IMR-90 (cell line): ENCODE data around the gene LPCAT4. TPM values are rescaled to one million over a fixed set of nuclear protein-coding genes. Genes with fewer than 3 reads are reported as not detected.
"Not testable (repeated sequence)": the region's sequence is repeated elsewhere in the genome, so short reads cannot be mapped to it uniquely, and the experiment has no call there.

Source experiments
- ATAC-seq: fragments of 200-7000 bp; cut with Tn5 transposase; 2 replicates; pipeline ENCODE4 v1.9.1; 2020; ENCODE audit warnings: low read depth, mild to moderate bottlenecking, moderate library complexity
- BruUV-seq: library from RNA; stranded (reverse); fragments of 400-500 nt; replicated peaks from 2 replicates; lab custom pipeline; 2021; lab: Mats Ljungman, UMichigan
- CTCF ChIA-PET: fragments of 300-600 bp; formaldehyde crosslinking; extraction: SDS; loops from one replicate; lab custom pipeline; 2021; ENCODE audit warnings: antibody characterized with exemption; lab: Yijun Ruan, JAX
- POLR2A ChIA-PET: fragments of 300-600 bp; sonication (Branson Sonifier 250); formaldehyde crosslinking; loops from one replicate; lab custom pipeline; 2022; ENCODE audit warnings: antibody characterized with exemption; ENCODE audit not compliant: unreplicated experiment; lab: Charles Lee
- DNase-seq: peaks from one replicate; pipeline ENCODE4 v3.0.0; 2013
- H2AFZ ChIP-seq: replicated peaks from 2 replicates; pipeline ENCODE3; 2013; ENCODE audit warnings: low read length, mild to moderate bottlenecking; ENCODE audit not compliant: poor library complexity
- H2AK5ac ChIP-seq: 2 replicates; pipeline ENCODE4 v1.6.1; 2013; ENCODE audit warnings: low read depth, low read length, inconsistent platforms
- H2AK9ac ChIP-seq: replicated peaks from 2 replicates; pipeline ENCODE3; 2013; ENCODE audit warnings: mild to moderate bottlenecking, low read depth, low read length, moderate library complexity; ENCODE audit not compliant: poor library complexity
- H2BK120ac ChIP-seq: 2 replicates; pipeline ENCODE4 v1.6.1; 2013; ENCODE audit warnings: low read depth, low read length, inconsistent platforms
- H2BK15ac ChIP-seq: 3 replicates; pipeline ENCODE4 v1.6.1; 2013; ENCODE audit warnings: low read depth, low read length, inconsistent platforms
- H2BK20ac ChIP-seq: 2 replicates; pipeline ENCODE4 v1.6.1; 2013; ENCODE audit warnings: low read depth, mild to moderate bottlenecking, inconsistent platforms, low read length, moderate library complexity
- H2BK5ac ChIP-seq: 2 replicates; pipeline ENCODE4 v1.6.1; 2013; ENCODE audit warnings: mild to moderate bottlenecking, low read depth, low read length, inconsistent platforms; ENCODE audit not compliant: poor library complexity, severe bottlenecking
- H3K14ac ChIP-seq: replicated peaks from 2 replicates; pipeline ENCODE4 v1.6.1; 2013; ENCODE audit warnings: low read depth, low read length, inconsistent platforms
- H3K18ac ChIP-seq: 2 replicates; pipeline ENCODE4 v1.6.1; 2013; ENCODE audit warnings: low read depth, low read length, control low read depth
- H3K23ac ChIP-seq: 2 replicates; pipeline ENCODE4 v1.6.1; 2013; ENCODE audit warnings: low read depth, low read length, inconsistent platforms
- H3K27ac ChIP-seq: 2 replicates; pipeline ENCODE4 v1.5.1; 2013; ENCODE audit warnings: mild to moderate bottlenecking, control low read depth, low read length; ENCODE audit not compliant: insufficient read depth
- H3K27me3 ChIP-seq: 2 replicates; pipeline ENCODE4 v1.6.1; 2013; ENCODE audit warnings: low read length; ENCODE audit not compliant: control insufficient read depth, insufficient read depth
- H3K36me3 ChIP-seq: 2 replicates; pipeline ENCODE4 v1.6.1; 2013; ENCODE audit warnings: low read length, mixed read lengths; ENCODE audit not compliant: control insufficient read depth, insufficient read depth
- H3K4ac ChIP-seq: 2 replicates; pipeline ENCODE4 v1.6.1; 2013; ENCODE audit warnings: low read depth, low read length, inconsistent platforms
- H3K4me1 ChIP-seq: 2 replicates; pipeline ENCODE4 v1.6.1; 2013; ENCODE audit warnings: low read length, mixed read lengths; ENCODE audit not compliant: control insufficient read depth, insufficient read depth
- H3K4me2 ChIP-seq: 2 replicates; pipeline ENCODE4 v1.6.1; 2013; ENCODE audit warnings: low read depth, mild to moderate bottlenecking, control low read depth, low read length, moderate library complexity
- H3K4me3 ChIP-seq: 2 replicates; pipeline ENCODE4 v1.5.1; 2013; ENCODE audit warnings: low read depth, mild to moderate bottlenecking, control low read depth, low read length, moderate library complexity; ENCODE audit not compliant: insufficient read depth
- H3K56ac ChIP-seq: 2 replicates; pipeline ENCODE4 v1.6.1; 2013; ENCODE audit warnings: low read length, inconsistent platforms; ENCODE audit not compliant: insufficient read depth; ENCODE audit errors: extremely low read depth
- H3K79me1 ChIP-seq, 2 experiments: 2 replicates each; pipeline ENCODE4 v1.6.1; 2013; ENCODE audit warnings: low read length in 2 of 2, inconsistent platforms in 1 of 2, low read depth in 1 of 2
- H3K9ac ChIP-seq: 2 replicates; pipeline ENCODE4 v1.6.1; 2013; ENCODE audit warnings: low read depth, low read length, control low read depth
- H3K9me1 ChIP-seq: 2 replicates; pipeline ENCODE4 v1.6.1; 2013; ENCODE audit warnings: low read length, inconsistent platforms; ENCODE audit not compliant: insufficient read depth
- H3K9me3 ChIP-seq: 2 replicates; pipeline ENCODE4 v1.6.1; 2013; ENCODE audit warnings: low read length; ENCODE audit not compliant: control insufficient read depth, insufficient read depth
- H4K20me1 ChIP-seq: 2 replicates; pipeline ENCODE4 v1.6.1; 2013; ENCODE audit warnings: low read length, inconsistent platforms; ENCODE audit not compliant: insufficient read depth
- H4K5ac ChIP-seq: 2 replicates; pipeline ENCODE4 v1.6.1; 2013; ENCODE audit warnings: mild to moderate bottlenecking, low read depth, low read length, control low read depth
- H4K8ac ChIP-seq, 2 experiments: 2 replicates each; pipeline ENCODE4 v1.6.1; 2013; ENCODE audit warnings: low read depth in 2 of 2, low read length in 2 of 2, control low read depth in 1 of 2, inconsistent platforms in 1 of 2
- H4K91ac ChIP-seq: 2 replicates; pipeline ENCODE4 v1.6.1; 2013; ENCODE audit warnings: low read depth, low read length, inconsistent platforms; ENCODE audit not compliant: insufficient read depth
- WGBS, 2 experiments: methylation state at CpG; one replicate each; pipeline versions ENCODE4 v1.1.5 to v1.1.7; 2013; ENCODE audit warnings: missing lambda C conversion rate in 2 of 2; ENCODE audit not compliant: insufficient read length in 1 of 2; ENCODE audit errors: extremely low coverage in 2 of 2; 5-methylcytosine and 5-hydroxymethylcytosine counted together
- dilution Hi-C: fragments of 300-500 bp; cut with HindIII; formaldehyde crosslinking; loops from one replicate; pipeline ENCODE4 v1.14.3; 2018; ENCODE audit warnings: low sequenced_read_pairs; ENCODE audit not compliant: unreplicated experiment
- in situ Hi-C: fragments of 300-500 bp; cut with MboI; formaldehyde crosslinking; loops from 3 replicates; pipeline ENCODE4 v1.14.3; 2019; ENCODE audit warnings: low sequenced_read_pairs, inconsistent platforms, mixed read lengths
- intact Hi-C: fragments of 100-400 bp; cut with micrococcal nuclease; formaldehyde crosslinking; loops from 2 replicates; pipeline ENCODE4 v1.10.0; 2022
- polyA plus RNA-seq, 3 experiments: library from polyadenylated mRNA; depleted of rRNA; stranded (reverse); fragments of >200 nt; gene quantifications; 2 replicates each; pipeline ENCODE4 v1.2.3, GENCODE V29; 2012; ENCODE audit warnings: low replicate concordance in 1 of 3
- total RNA-seq: library from RNA; depleted of rRNA; stranded (reverse); fragments of >200 nt; gene quantifications from 2 replicates; pipeline ENCODE4 v1.2.3, GENCODE V29; 2012

Gene LPCAT4
- total and polyA plus RNA-seq, 2 of the 4 experiments (the other 2 are of a cell fraction) = 3.8 to 44.4 TPM

DNA sequence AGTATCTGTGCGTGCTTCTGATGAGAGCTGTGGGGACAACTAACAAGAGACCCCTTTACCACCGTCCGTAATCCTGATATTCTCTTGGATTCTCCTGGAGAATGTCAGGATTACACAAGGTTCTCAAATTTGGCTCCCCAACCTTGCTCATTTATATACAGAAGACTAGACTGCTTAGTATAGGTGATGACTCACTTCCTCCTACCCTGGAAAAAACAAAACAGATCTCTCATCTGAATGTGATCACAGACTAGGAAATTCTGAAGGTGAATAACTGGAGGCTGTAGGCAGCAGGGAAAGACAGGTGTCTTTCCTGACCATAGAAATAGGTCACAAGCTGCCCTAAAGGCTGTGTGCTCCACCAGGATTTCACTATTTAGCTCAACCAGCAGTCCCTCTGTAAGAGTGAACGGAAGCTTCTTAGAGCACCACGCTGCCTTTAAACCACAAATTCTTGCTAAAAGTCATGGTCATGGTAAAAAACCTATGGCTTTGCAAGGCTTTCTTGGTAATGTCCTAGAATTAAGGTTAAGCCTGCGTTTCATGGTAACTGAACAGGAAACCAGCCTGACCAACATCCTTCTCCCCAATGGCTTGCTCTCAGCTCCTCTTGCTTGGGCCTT, 30.8 kb upstream of the LPCAT4 start:
- intact Hi-C loops, H2BK15ac ChIP-seq, H3K4me1 ChIP-seq, H3K14ac ChIP-seq, H3K27ac ChIP-seq, POLR2A ChIA-PET, H2AFZ ChIP-seq, H2AK5ac ChIP-seq, in situ Hi-C loops, H3K27me3 ChIP-seq, H3K18ac ChIP-seq, H2BK5ac ChIP-seq, H3K23ac ChIP-seq, H4K91ac ChIP-seq, H2BK120ac ChIP-seq, H3K79me1 ChIP-seq, H3K9ac ChIP-seq, H3K36me3 ChIP-seq, BruUV-seq, H2BK20ac ChIP-seq, H2AK9ac ChIP-seq, H4K5ac ChIP-seq, H3K4me3 ChIP-seq, H4K8ac ChIP-seq, H3K9me3 ChIP-seq, H4K20me1 ChIP-seq, CTCF ChIA-PET, H3K4ac ChIP-seq, DNase-seq, H3K9me1 ChIP-seq, H3K56ac ChIP-seq, dilution Hi-C loops, H3K4me2 ChIP-seq: not testable (repeated sequence)
- peak; percentile 62 for ATAC-seq
- WGBS, 2 experiments = no CpG with 5 or more reads among the region's 6 CpGs

DNA sequence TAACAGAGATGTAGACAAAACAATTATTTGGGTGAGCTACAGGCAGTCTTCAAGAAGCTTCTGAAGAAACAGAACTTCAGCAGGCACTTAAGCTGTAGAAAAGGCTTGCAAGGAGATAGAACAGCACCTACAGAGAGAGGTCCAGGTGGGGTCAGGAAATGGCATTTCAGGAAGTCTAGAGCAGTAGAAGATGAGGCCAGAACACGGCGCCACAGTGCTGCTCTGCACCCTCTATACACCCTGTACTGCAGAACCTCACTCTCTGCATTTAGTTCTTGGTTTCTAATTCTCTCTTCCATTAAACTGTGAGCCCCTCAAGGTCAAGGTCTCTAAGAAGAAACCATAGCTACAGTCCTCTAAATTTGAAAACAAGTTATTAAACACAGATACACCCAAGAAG, 26.0 kb upstream of the LPCAT4 start:
- intact Hi-C loops, CTCF ChIA-PET, H2BK5ac ChIP-seq: not testable (repeated sequence)

More for the DNA sequence above, 26.0 kb upstream of the LPCAT4 start:
- POLR2A ChIA-PET, H2AFZ ChIP-seq, H3K14ac ChIP-seq, H2AK9ac ChIP-seq, H4K20me1 ChIP-seq, H2AK5ac ChIP-seq, H3K9ac ChIP-seq, H3K4me1 ChIP-seq, H4K91ac ChIP-seq, H3K4me3 ChIP-seq, H3K23ac ChIP-seq, H3K36me3 ChIP-seq, H3K9me3 ChIP-seq, H4K8ac ChIP-seq, H3K79me1 ChIP-seq, H3K18ac ChIP-seq, ATAC-seq, dilution Hi-C loops, H3K9me1 ChIP-seq, H2BK15ac ChIP-seq, DNase-seq, H4K5ac ChIP-seq, H3K56ac ChIP-seq, H2BK120ac ChIP-seq, BruUV-seq, H3K27ac ChIP-seq, H3K27me3 ChIP-seq, H3K4ac ChIP-seq, H2BK20ac ChIP-seq, H3K4me2 ChIP-seq, in situ Hi-C loops: not testable (repeated sequence)
- WGBS, 2 experiments = no CpG with 5 or more reads among the region's 2 CpGs
